ENCODE measurements around the gene SLC25A25. TPM values are rescaled to one million over a fixed set of nuclear protein-coding genes. Genes with fewer than 3 reads are reported as not detected.

The SLC25A25 gene
- total RNA-seq, 2 donors from 2014 or later = 26.0 to 33.1 TPM

GRCh38 chr9:128115187-128116103, 47.4 kb downstream of the SLC25A25 start:
- DNase-seq (ENCODE audit: low spot score) = no peak
- H3K4me1 ChIP-seq (replicated peaks) = no peaks in the 10 kb centered on the region
- intact Hi-C loops (cut with DNase I) = no loop called here
- no peaks in the 10 kb centered on the region for H3K36me3 ChIP-seq
- no peak overlapping the region for H3K27ac ChIP-seq
- H3K4me3 ChIP-seq = no peak overlapping the region
- no peak for TF ChIP-seq POLR2A (IDR thresholded peaks at IDR 0.05)
- no peak for TF ChIP-seq CTCF (IDR thresholded peaks at IDR 0.05)
- TF ChIP-seq POLR2AphosphoS5 (IDR thresholded peaks at IDR 0.05) = no peak
- no peaks in the 10 kb centered on the region for H3K27me3 ChIP-seq (replicated peaks; ENCODE audit: insufficient read depth)
- WGBS = 90% methylated on average over 26 of the region's 26 CpGs
- H3K9me3 ChIP-seq = no peaks in the 10 kb centered on the region

GRCh38 chr9:128116104-128117083, 48.4 kb downstream of the SLC25A25 start:
- TF ChIP-seq POLR2AphosphoS5 (IDR thresholded peaks at IDR 0.05) (no peak), POLR2A (IDR thresholded peaks at IDR 0.05) (no peak), CTCF (IDR thresholded peaks at IDR 0.05) (no peak)
- 88% methylated on average over 16 of the region's 16 CpGs for WGBS
- H3K4me1 ChIP-seq (replicated peaks) = no peaks in the 10 kb centered on the region
- H3K36me3 ChIP-seq = no peaks in the 10 kb centered on the region
- no peaks in the 10 kb centered on the region for H3K9me3 ChIP-seq
- no peak overlapping the region for H3K4me3 ChIP-seq
- no peaks in the 10 kb centered on the region for H3K27me3 ChIP-seq (replicated peaks; ENCODE audit: insufficient read depth)
- intact Hi-C loops (cut with DNase I) = no loop called here
- no peak for DNase-seq (ENCODE audit: low spot score)
- no peak overlapping the region for H3K27ac ChIP-seq

GRCh38 chr9:128117613-128118471, 49.8 kb downstream of the SLC25A25 start:
- WGBS = 13% methylated on average over 27 of the region's 27 CpGs
- Histone ChIP-seq H3K27ac (no peak overlapping the region), H3K4me1 (replicated peaks) (no peaks in the 10 kb centered on the region), H3K27me3 (replicated peaks; ENCODE audit: insufficient read depth) (no peaks in the 10 kb centered on the region), H3K4me3 (no peak overlapping the region), H3K36me3 (no peaks in the 10 kb centered on the region), H3K9me3 (no peaks in the 10 kb centered on the region)
- DNase-seq (ENCODE audit: low spot score) = peak; percentile 90
- peak; percentile 91 for TF ChIP-seq POLR2AphosphoS5 (IDR thresholded peaks at IDR 0.05)
- TF ChIP-seq CTCF (IDR thresholded peaks at IDR 0.05) = peak; percentile 100
- TF ChIP-seq POLR2A (IDR thresholded peaks at IDR 0.05) = no peak
- intact Hi-C loops (cut with DNase I) = loop anchor here (2.0 kb wide), 1 partner anchor 83 kb away; no protein-coding TSS in a partner anchor

- Histone ChIP-seq H3K4me3 (no peak overlapping the region), H3K27ac (no peak overlapping the region), H3K9me3 (no peaks in the 10 kb centered on the region), H3K36me3 (no peaks in the 10 kb centered on the region), H3K27me3 (replicated peaks; ENCODE audit: insufficient read depth) (no peaks in the 10 kb centered on the region), H3K4me1 (replicated peaks) (no peaks in the 10 kb centered on the region)
- WGBS = 66% methylated on average over 3 of the region's 3 CpGs
- no peak for DNase-seq (ENCODE audit: low spot score)
- TF ChIP-seq POLR2AphosphoS5 (IDR thresholded peaks at IDR 0.05) (no peak), POLR2A (IDR thresholded peaks at IDR 0.05) (no peak), CTCF (IDR thresholded peaks at IDR 0.05) (no peak)
- intact Hi-C loops (cut with DNase I) = loop anchor here (2.0 kb wide), 1 partner anchor 84 kb away; no protein-coding TSS in a partner anchor
Observed at GRCh38 chr9:128118472-128118857, 50.4 kb downstream of the SLC25A25 start.

Data from prostate gland (tissue), 2 donors.